Measurements from ENCODE around the gene ONECUT3. TPM values are rescaled to one million over a fixed set of nuclear protein-coding genes. Genes with fewer than 3 reads are reported as not detected.

ONECUT3 gene
- total RNA-seq, 1 donor from 2014 or later: not detected

GRCh38 chr19:1739960-1740629, 13.2 kb upstream of the ONECUT3 start:
- no peak for DNase-seq (ENCODE audit: low read depth)

DNA sequence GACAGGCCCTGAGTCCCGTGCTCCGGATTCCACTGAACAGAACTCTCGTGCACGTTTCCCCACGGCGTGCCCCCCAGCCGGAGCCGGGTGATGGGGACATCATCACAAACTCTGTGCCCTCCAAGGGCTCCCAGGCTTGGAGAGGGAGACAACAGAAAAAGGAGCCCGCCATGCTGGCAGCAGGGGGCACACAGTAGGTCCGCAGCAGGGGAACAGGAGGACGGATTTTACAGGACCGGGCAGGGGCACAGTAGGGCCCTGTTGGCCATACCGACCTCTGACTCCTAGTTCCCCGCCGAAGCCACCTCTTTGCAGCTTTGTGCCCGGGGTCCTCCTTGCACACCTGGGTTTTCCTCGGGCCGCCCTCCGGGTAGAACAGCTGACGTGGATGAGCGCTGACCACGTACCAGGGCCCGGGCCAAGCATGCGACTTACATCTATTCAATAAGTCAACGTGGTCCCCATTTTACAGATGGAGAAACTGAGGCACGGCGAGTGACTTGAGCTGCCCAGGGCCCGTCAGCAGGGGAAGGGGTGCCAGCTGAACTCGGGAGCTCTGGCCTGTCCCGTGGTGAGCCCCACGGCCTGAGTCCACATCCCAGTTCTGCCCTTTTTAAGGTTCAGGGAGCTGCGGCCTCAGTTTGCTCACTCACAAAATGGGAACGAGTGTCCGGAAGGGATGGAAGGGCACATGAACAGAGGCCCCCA, 10.2 kb upstream of the ONECUT3 start:
- no peak for DNase-seq (ENCODE audit: low read depth)

DNA sequence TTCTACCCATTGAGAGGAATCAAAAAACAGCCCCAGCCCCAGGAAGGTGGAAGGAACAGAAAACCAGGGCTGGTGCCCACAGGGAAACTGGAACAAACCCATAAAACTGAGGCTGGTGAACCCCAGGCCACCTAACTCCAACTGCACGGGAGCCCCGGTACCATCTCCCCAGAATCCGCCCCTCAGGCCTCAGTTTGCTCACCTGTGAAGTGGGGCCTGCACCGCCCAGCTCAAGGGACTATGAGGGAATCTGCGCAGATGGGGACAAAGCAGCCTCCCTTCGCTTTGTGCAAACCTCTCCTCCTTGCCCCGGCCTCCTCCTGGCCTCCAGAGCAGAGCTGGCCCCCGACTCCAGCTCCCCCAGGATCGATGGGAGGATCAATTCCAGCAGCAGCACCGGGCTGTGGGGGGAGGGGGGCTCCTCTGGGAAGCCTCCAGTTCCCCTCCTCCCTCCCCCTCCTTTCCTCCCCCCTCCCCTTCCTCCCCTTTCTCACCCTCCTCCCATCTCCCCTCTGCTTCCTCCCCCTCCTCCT, 9.1 kb upstream of the ONECUT3 start:
- no peak for DNase-seq (ENCODE audit: low read depth)

DNA sequence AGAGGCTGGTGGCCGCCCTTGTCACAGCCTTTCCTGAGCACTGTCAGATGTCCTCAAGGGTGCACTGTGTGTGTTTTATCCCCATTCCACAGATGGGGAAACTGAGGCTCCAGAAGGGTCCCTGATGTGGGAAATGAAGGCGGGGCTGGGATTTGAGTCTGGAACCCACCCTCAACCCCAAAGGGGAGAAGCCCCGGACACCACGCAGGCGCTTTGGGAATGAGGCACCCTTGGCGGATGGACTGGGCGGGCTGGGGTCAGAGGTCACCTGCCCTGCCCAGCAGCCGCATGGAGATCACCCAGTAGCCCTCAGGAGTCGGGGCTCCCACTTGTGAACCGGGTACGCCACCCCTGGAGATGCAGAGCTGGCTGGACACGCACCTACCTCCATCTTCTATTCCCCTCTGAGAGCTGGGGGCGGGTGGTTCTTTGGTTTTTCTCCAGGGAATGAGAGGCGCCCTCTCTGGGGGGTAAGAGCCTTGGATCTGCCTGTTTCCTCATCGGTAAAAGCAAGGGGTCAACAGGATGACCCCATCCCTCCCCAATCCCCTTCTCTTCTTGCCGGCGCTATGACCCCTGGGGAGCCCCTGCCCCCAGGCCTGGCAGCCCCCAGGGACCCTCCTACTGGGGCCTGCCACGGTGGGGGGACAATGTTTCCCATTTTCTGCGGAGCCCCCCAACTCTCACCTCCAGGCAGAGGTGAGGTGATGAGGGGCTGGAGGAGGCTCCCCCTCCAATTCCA, 8.3 kb upstream of the ONECUT3 start:
- no peak for DNase-seq (ENCODE audit: low read depth)

- DNase-seq (ENCODE audit: low read depth): peak; percentile 5
These were observed 7.7 kb upstream of the ONECUT3 start for GRCh38 chr19:1745589-1746031.

GRCh38 chr19:1746401-1747284, 6.7 kb upstream of the ONECUT3 start:
- peak; percentile 23 for DNase-seq (ENCODE audit: low read depth)

- DNase-seq (ENCODE audit: low read depth): peak; percentile 88
These were observed 5.8 kb upstream of the ONECUT3 start for GRCh38 chr19:1747285-1748114.

- no peak for DNase-seq (ENCODE audit: low read depth)
These were observed 5.0 kb upstream of the ONECUT3 start for GRCh38 chr19:1748115-1748872.

GRCh38 chr19:1748873-1749341, 4.4 kb upstream of the ONECUT3 start:
- DNase-seq (ENCODE audit: low read depth): no peak

DNA sequence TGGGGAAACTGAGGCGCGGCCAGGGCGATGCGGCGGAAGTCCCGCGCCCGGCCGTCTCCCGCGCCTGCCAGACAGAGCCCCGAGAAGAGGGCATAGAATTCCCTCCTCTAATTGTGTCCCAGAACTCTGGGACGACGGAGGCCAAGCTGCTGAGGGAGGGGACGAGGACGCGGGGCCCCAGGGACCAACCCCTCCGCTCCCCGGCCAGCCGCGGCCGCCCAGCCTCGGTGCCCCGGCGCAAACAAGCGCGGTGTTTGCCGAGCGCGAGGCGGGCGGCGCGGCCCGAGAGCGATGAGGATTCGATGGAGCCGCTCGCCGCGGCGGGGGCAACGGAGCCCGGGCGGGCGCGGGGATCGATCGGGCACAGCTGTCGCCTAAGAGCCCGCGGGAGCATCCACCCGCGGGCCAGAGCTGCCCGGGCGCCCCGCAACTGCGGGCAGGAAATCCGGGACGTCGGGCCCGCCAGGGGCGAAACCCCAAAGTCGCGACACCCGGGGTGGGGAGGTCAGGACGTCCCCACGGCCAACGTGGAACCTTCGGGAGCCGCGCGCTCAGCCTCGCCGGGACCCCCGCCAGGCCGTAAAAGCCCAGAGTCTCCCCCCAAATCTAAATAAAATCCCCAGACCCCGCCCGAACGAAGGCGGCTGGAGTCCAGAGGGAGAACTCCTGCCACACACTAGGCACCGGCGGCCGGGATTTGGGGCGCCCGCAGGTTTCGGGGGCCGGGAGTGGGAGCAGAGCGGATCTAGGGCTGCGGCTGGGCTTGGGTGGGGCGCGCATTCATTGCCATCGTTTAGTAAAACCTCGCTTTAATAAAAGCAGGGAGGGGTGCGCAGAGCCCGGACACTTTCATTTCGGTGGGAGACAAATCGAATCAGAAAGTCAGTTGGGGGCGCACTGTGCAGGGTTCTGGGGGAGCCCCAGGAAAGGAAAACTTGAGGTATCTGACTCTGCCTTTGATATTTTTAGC, 3.6 kb upstream of the ONECUT3 start:
- DNase-seq (ENCODE audit: low read depth): no peak

- no peak for DNase-seq (ENCODE audit: low read depth)
These were observed 2.8 kb upstream of the ONECUT3 start for GRCh38 chr19:1750343-1751021.

GRCh38 chr19:1751367-1752008, 1.8 kb upstream of the ONECUT3 start:
- DNase-seq (ENCODE audit: low read depth): no peak

DNA sequence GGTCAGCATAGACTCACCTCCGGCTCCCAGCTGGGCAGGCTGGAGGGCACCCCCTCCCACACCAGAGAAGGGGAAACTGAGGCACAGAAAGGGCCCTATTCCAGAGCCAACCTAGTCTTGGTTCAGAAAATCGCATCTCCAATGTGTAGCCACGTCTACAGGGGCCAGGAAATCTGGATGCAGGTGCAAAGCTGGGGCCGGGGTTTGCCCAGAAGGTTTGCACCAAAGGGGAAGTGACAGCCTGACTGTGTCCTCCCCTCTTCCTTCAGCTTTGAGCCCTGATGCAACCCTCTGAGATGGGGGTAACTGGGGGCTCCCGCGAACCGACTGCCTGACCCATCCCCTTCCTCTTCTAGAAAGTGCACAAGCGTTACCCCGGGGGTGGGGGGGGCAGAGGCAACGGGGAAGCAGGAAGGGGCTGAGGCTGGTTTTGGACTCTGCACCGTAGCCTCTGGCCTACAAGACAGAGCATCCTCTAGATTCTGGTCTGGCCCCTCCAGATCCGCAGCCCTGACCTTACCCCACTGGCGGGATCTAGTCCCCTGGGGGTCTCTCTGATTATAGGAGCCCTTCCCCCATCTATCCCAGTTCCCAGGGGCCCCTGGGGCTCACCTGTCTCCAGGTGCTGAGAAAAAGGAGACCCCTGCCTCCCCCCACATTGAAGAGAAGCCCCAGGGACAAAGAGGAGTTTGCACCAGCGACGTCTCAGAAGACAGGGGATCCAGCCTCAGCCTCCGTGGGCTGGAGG, 1.1 kb upstream of the ONECUT3 start:
- no peak for DNase-seq (ENCODE audit: low read depth)

DNA sequence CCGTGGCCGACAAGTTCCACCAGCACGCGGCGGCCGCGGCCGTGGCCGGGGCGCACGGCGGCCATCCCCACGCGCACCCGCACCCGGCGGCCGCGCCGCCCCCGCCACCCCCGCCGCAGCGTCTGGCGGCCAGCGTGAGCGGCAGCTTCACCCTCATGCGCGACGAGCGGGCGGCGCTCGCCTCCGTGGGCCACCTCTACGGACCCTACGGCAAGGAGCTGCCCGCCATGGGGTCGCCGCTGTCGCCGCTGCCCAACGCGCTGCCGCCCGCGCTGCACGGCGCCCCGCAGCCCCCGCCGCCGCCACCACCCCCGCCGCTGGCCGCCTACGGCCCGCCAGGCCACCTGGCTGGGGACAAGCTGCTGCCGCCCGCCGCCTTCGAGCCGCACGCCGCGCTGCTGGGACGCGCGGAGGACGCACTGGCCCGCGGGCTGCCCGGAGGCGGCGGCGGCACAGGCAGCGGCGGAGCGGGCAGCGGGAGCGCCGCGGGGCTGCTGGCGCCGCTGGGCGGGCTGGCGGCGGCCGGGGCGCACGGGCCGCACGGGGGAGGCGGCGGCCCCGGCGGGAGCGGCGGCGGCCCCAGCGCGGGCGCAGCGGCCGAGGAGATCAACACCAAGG, 821 bp downstream of the ONECUT3 start:
- no peak for DNase-seq (ENCODE audit: low read depth)

DNA sequence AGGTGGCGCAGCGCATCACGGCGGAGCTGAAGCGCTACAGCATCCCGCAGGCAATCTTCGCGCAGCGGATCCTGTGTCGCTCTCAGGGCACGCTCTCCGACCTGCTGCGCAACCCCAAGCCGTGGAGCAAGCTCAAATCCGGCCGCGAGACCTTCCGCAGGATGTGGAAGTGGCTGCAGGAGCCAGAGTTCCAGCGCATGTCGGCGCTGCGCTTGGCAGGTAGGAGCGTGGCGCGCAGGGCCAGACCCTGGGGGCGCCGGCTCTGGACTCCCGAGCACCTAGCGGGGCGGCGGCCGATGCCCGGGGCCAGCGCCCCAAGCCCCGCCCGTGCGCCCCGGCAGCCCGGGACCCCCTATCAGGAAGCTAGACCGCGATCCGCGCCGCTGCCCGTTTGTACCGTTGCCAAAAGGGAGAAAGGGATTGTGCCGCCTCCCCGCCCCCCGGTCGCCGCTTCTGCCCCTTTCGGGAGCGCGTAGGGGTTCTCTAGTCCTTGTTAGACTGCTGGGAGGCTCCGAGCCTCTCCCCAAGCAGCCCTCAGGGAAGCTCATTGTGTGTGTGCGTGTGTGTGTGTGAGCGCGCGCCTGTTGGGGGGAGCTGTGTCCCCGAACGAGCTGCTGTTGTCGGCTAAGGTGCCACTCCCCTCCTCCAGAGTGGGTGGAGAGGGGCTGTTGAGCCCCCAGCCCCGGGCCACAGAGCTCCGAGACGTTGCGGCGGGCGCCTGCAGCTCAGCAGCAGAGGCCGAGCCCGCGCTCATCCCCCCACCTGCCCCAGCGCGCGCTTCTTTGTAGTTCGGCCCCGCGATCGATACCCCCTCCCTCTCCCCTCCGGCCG, 1.5 kb downstream of the ONECUT3 start:
- DNase-seq (ENCODE audit: low read depth): no peak

Data from renal cortical epithelial cell (primary cell).